Renal cortical epithelial cell (primary cell): ENCODE data around the gene CTNNA3. TPM values are rescaled to one million over a fixed set of nuclear protein-coding genes. Genes with fewer than 3 reads are reported as not detected.
A peak's percentile ranks its signal among the peaks of the same experiment; 100 is the strongest.
"Not testable (repeated sequence)": the region's sequence is repeated elsewhere in the genome, so short reads cannot be mapped to it uniquely, and the experiment has no call there.

Experiments
- DNase-seq: peaks from one replicate; pipeline ENCODE4 v3.0.0-alpha.2; 2011; ENCODE audit warnings: low read depth
- total RNA-seq: library from RNA; depleted of rRNA; stranded (reverse); fragments of >200 nt; gene quantifications from 2 replicates; pipeline ENCODE4 v1.2.3, GENCODE V29; 2014

The CTNNA3 gene
- total RNA-seq, 1 donor from 2014 or later: under 0.01 TPM

DNA sequence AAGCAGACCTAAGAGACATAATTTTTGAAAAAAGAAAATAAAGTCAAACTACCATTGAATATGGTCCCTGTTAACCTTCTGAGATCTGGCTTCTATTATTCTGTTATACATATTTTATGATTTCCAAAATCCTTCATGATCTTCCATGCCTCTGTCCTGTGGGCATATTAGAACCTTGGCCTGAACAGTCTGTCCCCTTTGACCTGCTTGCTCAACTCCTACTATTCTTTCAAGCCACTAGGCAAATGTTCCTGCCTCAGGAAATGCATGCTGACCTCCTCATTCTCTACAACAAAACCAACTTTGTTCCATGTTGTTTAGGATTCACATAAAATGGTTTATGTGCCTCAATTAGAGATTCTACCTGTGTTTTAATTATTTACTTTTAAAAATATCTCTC lies 1315.0 kb downstream of the CTNNA3 start:
- DNase-seq: no peak

DNA sequence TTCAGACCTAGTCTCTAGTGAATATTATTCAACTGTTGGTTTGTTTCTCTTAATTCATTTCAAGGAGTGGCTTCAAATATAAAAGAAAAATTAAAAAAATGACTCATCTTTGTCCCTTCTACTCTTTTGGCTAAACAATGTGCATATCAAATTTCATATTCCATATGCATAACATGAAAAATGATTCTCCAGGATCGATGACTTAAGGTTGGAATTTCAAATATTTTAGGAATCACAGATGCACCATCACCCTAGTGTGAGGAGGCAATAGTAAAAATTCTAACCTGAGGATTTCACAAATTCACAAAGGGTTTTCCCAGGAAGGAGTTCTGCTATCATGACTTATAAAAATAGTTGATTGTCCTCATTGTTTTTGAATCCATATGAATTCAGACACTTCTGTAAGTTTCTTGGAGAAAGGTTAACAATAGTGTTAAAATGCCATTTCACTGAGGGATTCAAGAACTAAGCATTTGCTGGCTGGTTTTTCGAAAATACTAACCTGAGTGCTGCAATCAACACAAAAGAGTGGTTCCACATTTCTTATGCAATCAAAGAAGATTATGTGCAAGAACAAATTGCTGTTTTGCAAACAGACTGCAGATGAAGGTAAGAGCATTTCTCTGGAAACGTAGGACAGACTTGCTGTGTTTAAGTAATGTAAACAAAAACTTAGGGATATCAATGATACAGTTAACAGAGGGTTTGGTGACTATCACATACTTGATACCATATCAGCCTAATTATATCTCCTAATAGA lies 1317.7 kb downstream of the CTNNA3 start:
- no peak for DNase-seq

DNA sequence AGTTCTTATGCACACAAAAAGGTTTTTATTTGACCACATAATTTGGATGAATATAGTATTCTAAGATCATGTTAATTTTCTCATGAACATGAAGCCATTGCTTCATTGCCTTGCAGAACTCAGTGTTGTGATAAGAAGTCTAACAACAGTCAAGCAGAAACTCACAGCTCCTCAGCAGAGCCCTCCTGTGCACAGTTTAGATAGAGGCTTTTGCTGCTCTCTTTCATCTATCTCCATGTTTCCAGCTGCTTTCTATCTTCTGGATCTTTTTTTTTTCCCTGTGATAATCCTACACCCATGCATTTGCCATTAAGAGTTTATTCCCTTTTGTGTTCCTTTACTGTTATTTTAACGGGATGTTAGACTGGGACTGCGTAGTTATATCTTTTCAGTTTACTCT lies 1327.8 kb downstream of the CTNNA3 start:
- no peak for DNase-seq

DNA sequence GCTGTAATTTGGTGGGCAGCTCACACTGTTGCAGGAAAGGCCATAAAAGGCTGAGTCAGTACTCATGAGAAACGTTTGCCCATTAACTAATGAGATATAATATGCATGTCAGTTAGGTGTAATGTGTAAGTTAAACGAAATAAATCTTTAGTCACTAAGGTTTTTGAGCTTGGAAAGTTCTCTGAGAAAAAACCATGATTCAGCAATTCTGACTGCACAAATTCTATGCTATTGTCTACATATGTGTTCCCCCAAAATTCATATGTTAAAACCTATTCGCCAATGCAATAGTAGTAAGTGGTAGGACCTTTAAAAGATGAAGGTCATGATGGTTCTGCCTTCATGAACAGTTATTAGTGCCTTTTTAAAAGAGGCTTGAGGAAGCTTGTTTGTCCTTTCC lies 1329.8 kb downstream of the CTNNA3 start:
- no peak for DNase-seq

DNA sequence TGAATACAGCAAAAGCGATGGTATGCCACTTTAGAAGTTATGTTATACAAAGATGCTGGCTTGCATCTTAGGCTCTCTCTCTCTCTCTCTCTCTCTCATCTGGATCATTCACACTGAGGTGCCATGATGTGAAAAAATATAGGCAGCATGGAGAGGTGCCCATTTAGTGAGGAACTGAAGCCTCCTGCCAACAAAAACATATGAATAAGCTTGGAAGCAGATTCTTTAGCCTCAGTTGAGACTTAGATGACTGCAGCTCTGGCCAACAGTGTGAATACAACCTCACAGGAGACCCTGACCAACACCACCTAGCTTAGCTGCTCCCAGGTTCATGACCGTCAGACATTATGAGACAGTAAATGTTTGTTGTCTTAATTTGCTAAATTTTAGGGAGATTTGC lies 1330.3 kb downstream of the CTNNA3 start:
- no peak for DNase-seq

DNA sequence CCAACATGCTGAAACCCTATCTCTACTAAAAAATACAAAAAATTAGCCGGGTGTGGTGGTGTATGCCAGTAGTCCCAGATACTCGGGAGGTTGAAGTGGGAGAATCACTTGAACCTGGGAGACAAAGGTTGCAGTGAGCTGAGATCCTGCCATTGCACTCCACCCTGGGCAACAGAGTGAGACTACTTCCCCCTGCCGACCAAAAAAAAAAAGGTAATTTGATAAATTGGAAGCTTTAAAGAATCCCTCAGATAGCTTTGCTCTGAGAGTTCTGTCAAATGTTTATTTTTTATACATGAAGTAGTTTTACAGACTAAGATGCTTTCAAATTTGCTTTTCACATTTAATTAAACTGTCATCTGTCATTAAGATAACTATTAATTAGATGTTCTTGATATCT lies 1333.5 kb downstream of the CTNNA3 start:
- no peak for DNase-seq

DNA sequence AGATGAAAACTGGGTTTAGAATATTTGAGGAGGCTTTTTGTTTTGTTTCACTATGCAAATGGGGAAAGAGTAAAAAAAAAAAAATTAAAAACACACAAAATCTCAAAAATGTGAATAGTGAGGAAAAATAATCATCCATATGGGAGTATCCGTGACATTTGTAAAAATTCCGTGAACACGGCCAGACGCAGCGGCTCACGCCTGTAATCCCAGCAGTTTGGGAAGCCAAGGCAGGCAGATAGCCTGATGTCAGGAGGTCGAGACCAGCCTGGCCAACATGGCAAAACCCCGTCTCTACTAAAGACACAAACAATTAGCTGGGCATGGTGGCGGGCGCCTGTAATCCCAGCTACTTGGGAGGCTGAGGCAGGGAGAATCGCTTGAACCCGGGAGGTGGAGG lies 1342.2 kb downstream of the CTNNA3 start:
- DNase-seq: not testable (repeated sequence)

DNA sequence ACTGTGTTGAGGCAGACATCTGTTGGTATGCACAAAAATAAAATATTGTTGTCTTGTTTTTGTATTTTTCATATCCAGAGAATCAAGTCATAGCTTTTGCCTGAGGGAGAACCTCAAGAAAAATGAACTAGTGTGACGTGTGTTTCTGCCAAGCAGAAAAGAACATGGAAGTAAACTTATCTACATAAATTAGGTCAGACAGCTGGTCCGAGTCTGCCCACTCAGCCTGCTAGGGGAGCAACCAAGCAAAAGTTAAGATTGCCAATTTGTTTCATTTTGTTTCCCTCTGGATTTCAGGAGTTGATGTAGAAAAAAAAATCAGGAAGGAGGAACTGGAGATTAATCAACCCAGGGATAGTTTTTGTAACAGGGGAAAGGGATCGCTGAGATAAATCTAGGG lies 1342.6 kb downstream of the CTNNA3 start:
- no peak for DNase-seq

DNA sequence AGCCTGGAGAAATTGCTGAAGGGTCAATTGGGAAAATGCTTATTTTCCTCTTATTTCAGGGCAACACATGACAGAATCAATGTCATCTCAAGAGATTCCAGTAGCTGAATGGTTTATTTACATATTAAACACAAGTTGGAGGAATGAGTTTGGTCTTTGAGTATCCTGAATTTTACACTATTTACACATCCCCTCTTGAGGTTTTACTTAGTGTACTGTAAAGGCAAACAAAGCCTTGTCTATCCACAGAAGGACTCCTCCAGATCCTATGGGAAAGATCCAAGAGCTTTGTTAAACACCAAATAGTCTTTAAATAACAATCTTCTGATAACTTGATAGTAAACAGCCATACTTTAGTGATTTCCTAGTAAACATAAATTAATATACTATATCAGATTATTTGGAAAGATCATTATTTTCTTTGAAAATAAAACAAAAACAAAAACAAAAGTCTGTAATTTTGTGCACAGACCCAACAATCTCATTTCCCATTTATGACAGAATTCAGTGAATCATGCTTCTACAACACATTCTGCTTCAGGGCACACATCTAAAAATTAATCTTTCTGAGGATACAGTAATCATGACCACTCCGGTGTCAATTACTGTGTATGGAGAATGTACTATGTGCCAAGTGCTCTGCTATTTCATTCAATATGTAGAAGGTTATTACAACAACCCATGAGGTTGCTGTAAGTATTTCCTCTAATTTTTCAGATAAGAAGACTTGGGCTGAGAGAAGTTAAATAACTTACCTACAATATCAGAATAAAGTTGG lies 1345.2 kb downstream of the CTNNA3 start:
- no peak for DNase-seq

DNA sequence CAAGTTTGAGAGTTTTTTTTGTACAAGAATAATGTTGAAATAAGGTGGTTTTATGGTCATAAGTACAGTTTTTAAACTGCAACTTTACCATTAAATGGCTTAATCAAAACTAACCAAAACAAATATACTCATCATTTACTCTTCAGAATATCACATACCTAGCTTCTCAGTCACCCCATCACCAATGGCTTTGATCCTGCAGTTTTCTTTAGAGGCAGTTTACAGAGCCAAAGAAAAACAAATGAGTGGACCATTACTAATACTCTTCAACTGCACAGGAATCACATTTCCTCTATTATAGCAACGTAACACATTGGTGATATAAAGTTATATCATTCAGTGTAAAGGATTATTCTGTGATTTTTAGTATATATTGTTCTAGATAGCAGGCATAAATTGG lies 1346.3 kb downstream of the CTNNA3 start:
- DNase-seq: peak; percentile 5

DNA sequence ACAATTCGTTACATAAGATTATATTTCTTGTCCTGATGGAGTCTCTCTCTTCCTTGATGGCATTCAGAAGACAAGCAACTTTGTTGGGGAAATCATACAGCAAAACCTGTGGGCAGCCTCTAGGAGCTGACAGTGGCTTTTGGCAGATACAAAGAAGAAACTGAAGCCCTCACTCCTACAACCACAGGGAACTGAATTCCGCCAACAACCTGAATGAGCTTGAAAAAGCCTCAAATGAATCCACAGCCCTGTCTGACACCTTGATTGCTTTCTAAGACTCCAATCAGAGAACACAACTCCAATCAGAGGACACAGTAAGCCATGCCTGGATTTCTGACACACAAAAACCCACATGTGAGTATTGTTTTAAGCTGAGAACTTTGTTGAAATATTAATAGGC lies 1346.9 kb downstream of the CTNNA3 start:
- no peak for DNase-seq

DNA sequence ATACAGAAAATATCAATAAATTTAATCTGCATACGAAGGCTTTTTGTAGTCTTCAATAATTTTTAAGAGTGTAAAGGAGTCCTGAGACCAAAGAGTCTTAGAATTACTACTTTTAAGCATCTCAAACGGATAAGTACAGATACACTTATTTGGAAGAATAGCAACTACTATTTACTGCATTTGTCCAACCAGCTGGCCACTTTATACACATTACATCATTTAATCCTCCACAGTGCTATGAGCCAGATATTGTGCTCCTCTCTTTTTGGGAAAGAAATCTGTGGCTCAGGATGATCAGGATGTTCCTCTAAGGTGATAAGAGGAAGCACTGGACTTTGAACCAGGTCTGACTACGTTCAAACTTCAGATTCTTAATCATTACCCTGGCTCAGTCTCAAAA lies 1358.8 kb downstream of the CTNNA3 start:
- no peak for DNase-seq

DNA sequence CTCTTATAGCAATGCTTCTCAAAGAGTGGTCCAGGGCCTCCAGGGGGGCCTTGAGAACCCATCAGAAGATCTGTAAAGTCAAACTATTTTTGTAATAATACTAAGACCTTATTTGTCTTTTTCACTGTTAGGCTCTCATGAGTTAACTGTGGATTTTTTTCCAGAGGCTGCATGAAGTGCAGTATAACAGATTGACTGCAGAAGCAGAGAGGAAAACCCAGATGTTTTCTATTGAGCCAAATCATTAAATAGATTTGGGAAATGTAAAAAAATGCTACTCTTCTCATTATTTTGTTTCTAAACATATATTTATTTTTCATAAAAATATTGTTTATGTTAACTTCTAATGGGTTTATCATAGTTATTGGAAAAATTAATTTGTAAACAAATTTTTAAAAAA lies 1359.2 kb downstream of the CTNNA3 start:
- DNase-seq: no peak

DNA sequence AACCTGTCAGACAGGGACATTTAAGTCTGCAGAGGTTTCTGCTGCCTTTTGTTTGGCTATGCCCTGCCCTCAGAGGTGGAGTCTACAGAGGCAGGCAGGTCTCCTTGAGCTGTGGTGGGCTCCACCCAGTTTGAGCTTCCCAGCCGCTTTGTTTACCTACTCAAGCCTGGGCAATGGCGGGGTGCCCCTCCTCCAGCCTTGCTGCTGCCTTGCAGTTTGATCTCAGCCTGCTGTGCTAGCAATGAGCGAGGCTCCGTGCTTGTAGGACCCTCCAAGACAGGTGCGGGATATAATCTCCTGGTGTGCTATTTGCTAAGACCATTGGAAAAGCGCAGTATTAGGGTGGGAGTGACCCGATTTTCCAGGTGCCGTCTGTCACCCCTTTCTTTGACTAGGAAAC lies 1360.2 kb downstream of the CTNNA3 start:
- DNase-seq: not testable (repeated sequence)

DNA sequence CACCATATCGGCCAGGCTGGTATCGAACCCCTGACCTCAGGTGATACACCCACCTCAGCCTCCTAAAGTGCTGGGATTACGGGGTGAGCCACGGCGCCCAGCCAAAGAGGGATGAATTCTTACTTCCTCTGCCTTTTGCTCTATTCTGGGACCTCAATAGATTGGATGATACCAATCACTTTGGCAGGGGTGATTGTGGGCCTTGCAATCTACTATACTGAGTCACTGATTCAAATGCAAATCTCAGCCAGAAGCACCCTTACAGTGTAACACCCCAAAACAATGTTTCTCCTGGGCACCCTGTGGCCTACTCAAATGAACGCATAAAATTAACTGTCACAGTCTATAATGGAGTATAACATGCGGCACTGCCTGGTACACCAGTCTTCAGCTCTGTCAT lies 1366.8 kb downstream of the CTNNA3 start:
- DNase-seq: no peak

DNA sequence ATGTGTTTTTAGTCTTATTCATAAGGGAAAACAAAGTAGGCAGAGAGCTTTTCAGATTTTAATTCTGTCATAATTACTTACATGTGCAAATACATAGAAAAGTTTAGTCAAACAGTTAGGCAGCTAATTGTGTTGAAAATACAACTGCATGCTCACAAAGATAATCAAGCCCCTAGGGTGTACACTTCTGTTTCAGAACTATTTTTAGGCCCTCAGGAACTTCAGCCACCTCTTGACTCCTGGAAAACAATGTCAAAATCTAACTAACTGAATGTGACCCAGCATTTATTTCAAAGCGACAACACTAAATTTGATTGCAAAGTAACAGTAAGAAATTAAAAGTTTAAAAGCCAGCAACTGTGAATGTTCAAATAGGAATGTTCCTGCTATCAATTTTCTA lies 1369.1 kb downstream of the CTNNA3 start:
- no peak for DNase-seq

DNA sequence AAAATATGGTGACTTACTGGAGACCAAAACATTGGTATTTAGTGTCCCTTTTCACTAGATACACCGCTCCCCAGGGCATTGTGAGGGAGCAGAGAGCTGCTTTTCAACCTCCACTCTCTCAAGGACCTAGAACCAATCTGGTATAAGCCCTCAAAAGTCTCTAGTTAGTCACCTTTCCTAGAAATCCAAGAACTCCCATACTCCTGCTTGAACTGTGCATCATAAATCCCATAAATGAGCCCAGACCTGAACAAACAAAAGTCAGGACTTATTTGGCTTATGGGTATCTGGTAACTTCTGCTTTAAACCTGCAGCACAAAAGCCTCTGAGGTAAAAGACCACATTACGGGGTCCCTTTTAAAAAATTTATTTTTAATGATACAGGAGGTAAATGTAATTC lies 1373.2 kb downstream of the CTNNA3 start:
- DNase-seq: no peak

DNA sequence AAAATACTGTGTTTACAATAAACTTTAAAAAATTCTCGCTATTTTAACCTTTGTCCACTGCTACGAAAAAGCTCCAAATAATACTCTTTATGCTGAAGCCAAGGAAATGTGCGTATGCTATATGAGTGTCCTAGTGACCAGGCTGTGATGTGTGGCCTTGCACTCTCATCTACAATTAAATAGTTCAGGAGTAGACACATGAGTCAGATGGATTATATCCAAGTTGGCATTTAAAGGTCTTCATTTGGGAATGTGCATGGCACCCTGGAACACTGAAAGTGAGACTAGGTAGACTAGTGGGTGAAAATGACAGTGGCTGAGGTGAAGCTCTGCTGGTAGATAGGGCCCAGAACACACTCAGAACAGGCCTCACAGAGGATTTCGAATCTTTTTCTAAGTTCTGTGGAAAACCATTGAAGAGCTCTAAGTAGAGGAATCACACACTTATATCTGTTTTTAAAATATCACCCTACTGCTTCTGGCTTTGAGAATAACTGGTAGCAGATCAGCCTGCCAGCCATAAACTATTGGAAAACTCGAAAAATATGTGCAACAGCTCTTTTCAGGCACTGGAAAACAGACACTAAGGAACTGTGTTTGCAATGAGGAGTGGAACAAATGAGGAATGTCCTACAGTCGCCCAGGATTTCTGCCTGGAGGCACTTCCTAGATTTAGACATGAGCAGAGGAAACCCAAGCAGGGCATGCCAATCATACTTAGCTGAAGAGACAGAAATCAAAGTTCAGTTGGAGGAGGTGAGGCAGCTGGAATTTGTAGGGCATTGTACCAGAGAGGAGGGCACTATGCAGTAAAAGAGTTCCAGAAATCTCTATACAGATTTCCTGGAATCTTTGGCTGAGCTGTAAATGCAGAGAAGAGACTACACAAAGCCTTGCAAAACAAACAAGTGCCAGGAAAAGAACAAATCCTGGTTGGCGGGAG lies 1374.0 kb downstream of the CTNNA3 start:
- no peak for DNase-seq

DNA sequence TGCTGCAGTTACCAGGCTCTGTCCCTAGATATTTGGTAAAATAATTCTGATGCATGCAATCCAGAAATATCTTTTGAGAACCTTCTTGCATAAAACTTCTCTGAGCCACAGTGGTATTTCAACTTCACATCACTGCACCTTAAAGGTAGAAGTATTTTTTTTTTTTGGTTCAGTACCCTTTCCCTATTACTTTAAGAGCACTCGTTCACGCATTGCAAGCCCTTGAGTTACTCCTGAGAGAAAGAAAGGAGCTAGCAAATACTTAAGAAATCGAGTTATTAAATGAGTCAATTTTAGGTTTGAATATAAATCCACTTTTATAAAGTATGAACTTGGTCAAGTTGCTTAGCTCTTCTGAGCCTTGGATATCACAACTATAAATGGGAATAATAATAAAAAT lies 1377.2 kb downstream of the CTNNA3 start:
- no peak for DNase-seq

DNA sequence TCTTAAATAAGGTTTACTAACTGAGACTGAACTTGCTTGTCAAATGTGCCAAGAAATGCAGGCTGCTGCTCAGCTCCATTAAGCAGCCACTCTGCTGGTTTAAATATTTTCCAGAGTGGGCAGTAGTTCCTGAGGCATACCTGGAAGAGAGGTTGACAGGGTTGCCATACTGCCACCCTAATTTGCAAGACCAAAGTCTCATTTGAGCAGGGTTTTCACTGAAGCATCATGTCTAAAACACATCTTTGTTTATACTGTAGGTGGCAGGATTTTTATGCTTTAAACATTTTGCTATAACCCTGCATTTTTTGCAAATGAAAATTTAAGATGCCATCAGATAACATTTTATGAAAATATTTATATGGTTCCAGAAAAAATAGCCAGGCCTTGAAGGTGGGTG lies 1388.2 kb downstream of the CTNNA3 start:
- DNase-seq: peak; percentile 21

DNA sequence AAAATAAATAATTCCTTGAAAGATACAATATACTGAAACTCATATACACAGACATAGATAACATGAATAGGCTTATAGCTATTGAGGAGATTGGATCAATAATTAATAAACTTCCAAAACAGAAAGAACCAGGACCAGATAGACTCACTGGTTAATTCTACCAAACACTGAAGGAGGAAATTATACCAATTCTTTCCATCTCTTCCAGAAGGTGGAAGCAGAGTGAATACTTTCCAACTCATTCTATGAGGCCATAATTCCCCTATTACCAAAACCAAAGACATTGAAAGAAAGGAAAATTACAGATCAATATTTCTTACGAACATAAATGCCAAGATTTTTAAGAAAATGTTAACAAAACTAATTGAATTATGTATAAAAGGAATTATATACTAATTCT lies 1394.9 kb downstream of the CTNNA3 start:
- DNase-seq: no peak

DNA sequence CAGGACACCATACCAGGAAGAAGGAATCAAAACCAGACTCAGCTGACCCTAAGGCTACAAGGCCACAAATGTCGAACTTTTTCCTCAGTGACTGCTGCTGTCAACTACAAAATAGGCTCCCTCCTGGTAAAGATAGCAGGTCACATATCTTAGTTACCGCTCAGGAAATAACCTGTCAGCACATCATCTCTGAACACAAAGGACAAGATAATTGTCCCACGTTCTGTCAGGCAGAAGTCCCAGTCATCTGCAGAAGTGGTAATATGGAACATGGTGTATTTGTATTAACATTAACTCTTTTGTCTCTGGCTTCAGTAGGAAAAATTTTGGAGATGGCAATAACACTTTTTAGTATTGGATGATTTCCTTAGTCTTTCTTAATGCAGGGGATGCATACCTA lies 1400.4 kb downstream of the CTNNA3 start:
- DNase-seq: no peak
